ENCODE data around the gene KIAA1671. TPM values are rescaled to one million over a fixed set of nuclear protein-coding genes. Genes with fewer than 3 reads are reported as not detected.

KIAA1671 gene
- total and polyA plus RNA-seq, 4 donors, result 8.7 to 35.9 (median 19.1) TPM

GRCh38 chr22:25219948-25220442 lies 267.5 kb downstream of the KIAA1671 start:
- Histone ChIP-seq H3K4me3 (ENCODE audit: low read depth in 1 of 3, low read length in 3 of 3) (no peak overlapping the region), H3K36me3 (ENCODE audit: control insufficient read depth in 4 of 4, insufficient read depth in 3 of 4, low read depth in 1 of 4, low read length in 3 of 4) (no peaks in the 10 kb centered on the region), H3K4me1 (ENCODE audit: control insufficient read depth in 4 of 4, insufficient read depth in 4 of 4, low read length in 3 of 4) (no peaks in the 10 kb centered on the region), H3K9ac (ENCODE audit: low read depth in 1 of 2, low read length in 2 of 2) (no peak overlapping the region), H3K27me3 (ENCODE audit: control insufficient read depth in 4 of 4, insufficient read depth in 4 of 4, low read length in 3 of 4) (no peaks in the 10 kb centered on the region), H3K27ac (ENCODE audit: low read depth in 1 of 2, low read length in 2 of 2) (no peak overlapping the region), H3K9me3 (ENCODE audit: control insufficient read depth in 4 of 4, low read length in 3 of 4) (no peaks in the 10 kb centered on the region)
- DNase-seq (ENCODE audit: low spot score), result no peak
- TF ChIP-seq ZBTB33 (IDR thresholded peaks at IDR 0.05), result no peak
- no peak for TF ChIP-seq HNF4A (conservative IDR thresholded peaks at IDR 0.05)
- TF ChIP-seq HNF4G (IDR thresholded peaks at IDR 0.05), result no peak
- TF ChIP-seq GABPA (IDR thresholded peaks at IDR 0.05 in 1 of 2, conservative IDR thresholded peaks at IDR 0.05 in 1 of 2), result no peak
- no peak for TF ChIP-seq RXRA (IDR thresholded peaks at IDR 0.05)
- TF ChIP-seq YY1 (IDR thresholded peaks at IDR 0.05), result no peak
- TF ChIP-seq NR2F2 (IDR thresholded peaks at IDR 0.05), result no peak
- TF ChIP-seq FOXA1 (IDR thresholded peaks at IDR 0.05), result no peak
- TF ChIP-seq, protein P1, sequence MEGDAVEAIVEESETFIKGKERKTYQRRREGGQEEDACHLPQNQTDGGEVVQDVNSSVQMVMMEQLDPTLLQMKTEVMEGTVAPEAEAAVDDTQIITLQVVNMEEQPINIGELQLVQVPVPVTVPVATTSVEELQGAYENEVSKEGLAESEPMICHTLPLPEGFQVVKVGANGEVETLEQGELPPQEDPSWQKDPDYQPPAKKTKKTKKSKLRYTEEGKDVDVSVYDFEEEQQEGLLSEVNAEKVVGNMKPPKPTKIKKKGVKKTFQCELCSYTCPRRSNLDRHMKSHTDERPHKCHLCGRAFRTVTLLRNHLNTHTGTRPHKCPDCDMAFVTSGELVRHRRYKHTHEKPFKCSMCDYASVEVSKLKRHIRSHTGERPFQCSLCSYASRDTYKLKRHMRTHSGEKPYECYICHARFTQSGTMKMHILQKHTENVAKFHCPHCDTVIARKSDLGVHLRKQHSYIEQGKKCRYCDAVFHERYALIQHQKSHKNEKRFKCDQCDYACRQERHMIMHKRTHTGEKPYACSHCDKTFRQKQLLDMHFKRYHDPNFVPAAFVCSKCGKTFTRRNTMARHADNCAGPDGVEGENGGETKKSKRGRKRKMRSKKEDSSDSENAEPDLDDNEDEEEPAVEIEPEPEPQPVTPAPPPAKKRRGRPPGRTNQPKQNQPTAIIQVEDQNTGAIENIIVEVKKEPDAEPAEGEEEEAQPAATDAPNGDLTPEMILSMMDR (IDR thresholded peaks at IDR 0.05; ENCODE audit: low read depth, low read length, missing input control), result no peak
- no peak for TF ChIP-seq JUND (IDR thresholded peaks at IDR 0.05)
- TF ChIP-seq EGR1 (IDR thresholded peaks at IDR 0.05; ENCODE audit: low read depth in 2 of 2), result no peak
- no peak for TF ChIP-seq ATF3 (IDR thresholded peaks at IDR 0.05)
- TF ChIP-seq RAD21 (IDR thresholded peaks at IDR 0.05), result no peak
- TF ChIP-seq TAF1 (conservative IDR thresholded peaks at IDR 0.05), result no peak
- TF ChIP-seq MAX (IDR thresholded peaks at IDR 0.05), result no peak
- TF ChIP-seq FOXA2 (IDR thresholded peaks at IDR 0.05), result no peak
- no peak for TF ChIP-seq REST (IDR thresholded peaks at IDR 0.05)
- no peak for TF ChIP-seq SP1 (IDR thresholded peaks at IDR 0.05)
- 57% methylated on average over 4 of the region's 4 CpGs for WGBS

Data from liver (tissue), 9 donors.